T-helper 17 cell (primary cell): ENCODE results near the gene LIMK1. TPM values are rescaled to one million over a fixed set of nuclear protein-coding genes. Genes with fewer than 3 reads are reported as not detected.

Experiments used
- ATAC-seq: fragments of 150-1000 bp; cut with Tn5 transposase; 2 replicates; pipeline ENCODE4 v1.10.0; 2021; ENCODE audit warnings: mild to moderate bottlenecking, moderate library complexity
- DNase-seq, 3 donors: peaks; one replicate each; pipeline versions ENCODE4 v3.0.0 to v3.0.0-alpha.2; 2020 to 2021
- H3K9me3 ChIP-seq: one replicate; pipeline ENCODE4 v1.7.0; 2013; ENCODE audit warnings: low read length, mild to moderate bottlenecking; ENCODE audit not compliant: control insufficient read depth, poor library complexity, severe bottlenecking
- H3K27ac Mint-ChIP-seq: one replicate; pipeline ENCODE4 v1.8.0; 2022; ENCODE audit warnings: mild to moderate bottlenecking, moderate library complexity, mixed read lengths
- H3K27me3 Mint-ChIP-seq: one replicate; pipeline ENCODE4 v1.8.0; 2022; ENCODE audit warnings: mixed read lengths
- H3K36me3 Mint-ChIP-seq: one replicate; pipeline ENCODE4 v1.8.0; 2022; ENCODE audit warnings: low read depth, mixed read lengths
- H3K4me1 Mint-ChIP-seq: one replicate; pipeline ENCODE4 v1.8.0; 2022; ENCODE audit warnings: mild to moderate bottlenecking, mixed read lengths
- H3K4me3 Mint-ChIP-seq: one replicate; pipeline ENCODE4 v1.8.0; 2022; ENCODE audit warnings: mild to moderate bottlenecking, moderate library complexity, mixed read lengths
- total RNA-seq, 4 donors: library from RNA in 2 of 4; stranded (reverse) in 2 of 4; gene quantifications; one replicate each; pipeline ENCODE4 v1.2.3 and lab custom pipeline; 2022 to 2026

LIMK1 gene
- total RNA-seq, 2 donors from 2014 or later: 11.7 to 13.2 TPM

GRCh38 chr7:74059681-74060588 is 23.7 kb upstream of the LIMK1 start:
- Mint-ChIP-seq H3K4me3 (no peak overlapping the region), H3K27ac (no peak overlapping the region)

GRCh38 chr7:74061840-74062539 is 21.6 kb upstream of the LIMK1 start:
- H3K4me3 Mint-ChIP-seq: peak overlapping the region; percentile 43
- peak overlapping the region; percentile 98 for H3K27ac Mint-ChIP-seq
- peaks cover 2% of the 10 kb centered on the region for H3K36me3 Mint-ChIP-seq
- H3K27me3 Mint-ChIP-seq: peaks cover 12% of the 10 kb centered on the region
- DNase-seq (peak; percentile 50 to 61 (median 59)), ATAC-seq (peak; percentile 100)
- peaks cover 11% of the 10 kb centered on the region for H3K4me1 Mint-ChIP-seq
- no peaks in the 10 kb centered on the region for H3K9me3 ChIP-seq

More at GRCh38 chr7:74059681-74060588, 23.7 kb upstream of the LIMK1 start:
- H3K36me3 Mint-ChIP-seq: peaks cover 2% of the 10 kb centered on the region
- DNase-seq (no peak), ATAC-seq (no peak)
- peaks cover 12% of the 10 kb centered on the region for H3K27me3 Mint-ChIP-seq
- H3K9me3 ChIP-seq: no peaks in the 10 kb centered on the region
- H3K4me1 Mint-ChIP-seq: peaks cover 11% of the 10 kb centered on the region

GRCh38 chr7:74063223-74063641 is 20.4 kb upstream of the LIMK1 start:
- no peak for DNase-seq
- Mint-ChIP-seq H3K27me3 (peaks cover 6% of the 10 kb centered on the region), H3K4me1 (peaks cover 9% of the 10 kb centered on the region), H3K27ac (peak overlapping the region; percentile 81), H3K4me3 (no peak overlapping the region), H3K36me3 (no peaks in the 10 kb centered on the region)
- no peaks in the 10 kb centered on the region for H3K9me3 ChIP-seq
- ATAC-seq: no peak

GRCh38 chr7:74063646-74064045 is 20.0 kb upstream of the LIMK1 start:
- H3K9me3 ChIP-seq: no peaks in the 10 kb centered on the region
- peaks cover 1% of the 10 kb centered on the region for H3K27me3 Mint-ChIP-seq
- no peak overlapping the region for H3K4me3 Mint-ChIP-seq
- H3K27ac Mint-ChIP-seq: peak overlapping the region; percentile 81
- DNase-seq (no peak), ATAC-seq (no peak)
- H3K36me3 Mint-ChIP-seq: no peaks in the 10 kb centered on the region
- peaks cover 8% of the 10 kb centered on the region for H3K4me1 Mint-ChIP-seq

- Mint-ChIP-seq H3K4me3 (no peak overlapping the region), H3K36me3 (no peaks in the 10 kb centered on the region), H3K27me3 (no peaks in the 10 kb centered on the region), H3K27ac (peak overlapping the region; percentile 81), H3K4me1 (peaks cover 8% of the 10 kb centered on the region)
- ATAC-seq (no peak), DNase-seq (no peak)
- no peaks in the 10 kb centered on the region for H3K9me3 ChIP-seq
Observed at GRCh38 chr7:74064696-74065095, 18.9 kb upstream of the LIMK1 start.

- Mint-ChIP-seq H3K36me3 (no peaks in the 10 kb centered on the region), H3K4me3 (no peak overlapping the region), H3K4me1 (peaks cover 8% of the 10 kb centered on the region), H3K27ac (no peak overlapping the region), H3K27me3 (no peaks in the 10 kb centered on the region)
- no peaks in the 10 kb centered on the region for H3K9me3 ChIP-seq
- ATAC-seq (no peak), DNase-seq (no peak)
Observed at GRCh38 chr7:74066626-74067025, 17.0 kb upstream of the LIMK1 start.

- Mint-ChIP-seq H3K4me3 (no peak overlapping the region), H3K27ac (no peak overlapping the region), H3K36me3 (no peaks in the 10 kb centered on the region), H3K27me3 (no peaks in the 10 kb centered on the region), H3K4me1 (peaks cover under 1% of the 10 kb centered on the region)
- no peaks in the 10 kb centered on the region for H3K9me3 ChIP-seq
- ATAC-seq (no peak), DNase-seq (no peak)
Observed at GRCh38 chr7:74068378-74069085, 15.1 kb upstream of the LIMK1 start.

- H3K9me3 ChIP-seq: no peaks in the 10 kb centered on the region
- H3K4me1 Mint-ChIP-seq: no peaks in the 10 kb centered on the region
- no peaks in the 10 kb centered on the region for H3K36me3 Mint-ChIP-seq
- no peak for ATAC-seq
- H3K27ac Mint-ChIP-seq: no peak overlapping the region
- no peak overlapping the region for H3K4me3 Mint-ChIP-seq
- DNase-seq: no peak
- H3K27me3 Mint-ChIP-seq: no peaks in the 10 kb centered on the region
Observed at GRCh38 chr7:74069086-74069541, 14.5 kb upstream of the LIMK1 start.

- Mint-ChIP-seq H3K4me3 (no peak overlapping the region), H3K27ac (no peak overlapping the region), H3K4me1 (no peaks in the 10 kb centered on the region), H3K36me3 (no peaks in the 10 kb centered on the region), H3K27me3 (no peaks in the 10 kb centered on the region)
- no peaks in the 10 kb centered on the region for H3K9me3 ChIP-seq
- ATAC-seq (no peak), DNase-seq (no peak)
Observed at GRCh38 chr7:74069790-74070618, 13.6 kb upstream of the LIMK1 start.

- no peak overlapping the region for H3K4me3 Mint-ChIP-seq
- no peaks in the 10 kb centered on the region for H3K4me1 Mint-ChIP-seq
- ATAC-seq (no peak), DNase-seq (no peak)
- no peak overlapping the region for H3K27ac Mint-ChIP-seq
- H3K27me3 Mint-ChIP-seq: no peaks in the 10 kb centered on the region
- H3K9me3 ChIP-seq: no peaks in the 10 kb centered on the region
- no peaks in the 10 kb centered on the region for H3K36me3 Mint-ChIP-seq
Observed at GRCh38 chr7:74070619-74070921, 13.0 kb upstream of the LIMK1 start.

GRCh38 chr7:74071121-74071520 is 12.5 kb upstream of the LIMK1 start:
- Mint-ChIP-seq H3K27ac (no peak overlapping the region), H3K36me3 (no peaks in the 10 kb centered on the region), H3K27me3 (no peaks in the 10 kb centered on the region), H3K4me3 (no peak overlapping the region), H3K4me1 (no peaks in the 10 kb centered on the region)
- no peaks in the 10 kb centered on the region for H3K9me3 ChIP-seq
- ATAC-seq (no peak), DNase-seq (no peak)

GRCh38 chr7:74074770-74075169 is 8.8 kb upstream of the LIMK1 start:
- DNase-seq (no peak), ATAC-seq (no peak)
- Mint-ChIP-seq H3K36me3 (no peaks in the 10 kb centered on the region), H3K27ac (no peak overlapping the region), H3K4me3 (no peak overlapping the region), H3K27me3 (no peaks in the 10 kb centered on the region), H3K4me1 (no peaks in the 10 kb centered on the region)
- H3K9me3 ChIP-seq: no peaks in the 10 kb centered on the region
